ENCODE results near the gene LRP5. TPM values are rescaled to one million over a fixed set of nuclear protein-coding genes. Genes with fewer than 3 reads are reported as not detected.

LRP5 gene
- polyA plus RNA-seq, 3 donors, result 0.23 to 0.29 TPM; not detected in 1

DNA sequence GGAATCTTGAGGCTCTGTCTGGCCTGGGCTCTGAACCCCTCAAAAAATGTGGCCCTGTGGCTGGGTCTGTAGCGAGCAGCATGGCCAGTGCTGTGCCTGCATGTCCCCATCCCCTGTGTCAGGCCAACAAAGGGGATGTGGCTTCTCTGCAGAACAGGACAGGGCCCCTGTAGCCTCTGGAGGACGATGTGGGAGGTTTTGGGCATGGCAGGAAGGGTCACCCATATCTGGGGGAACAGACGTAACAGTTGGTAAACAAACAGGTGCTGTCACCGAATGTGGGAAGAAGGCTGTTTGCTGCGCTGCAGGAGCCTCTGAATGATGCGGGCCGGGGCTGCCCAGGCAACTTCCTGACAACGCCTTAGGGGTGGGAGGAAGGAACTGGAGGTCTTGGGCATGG, 35.0 kb downstream of the LRP5 start:
- no peaks in the 10 kb centered on the region for H4K20me1 ChIP-seq (ENCODE audit: insufficient read depth, low read length)
- no peaks in the 10 kb centered on the region for H3K36me3 ChIP-seq (replicated peaks in 1 of 2; ENCODE audit: control insufficient read depth in 1 of 2, insufficient read depth in 2 of 2, low read length in 2 of 2)
- TF ChIP-seq, protein P1, sequence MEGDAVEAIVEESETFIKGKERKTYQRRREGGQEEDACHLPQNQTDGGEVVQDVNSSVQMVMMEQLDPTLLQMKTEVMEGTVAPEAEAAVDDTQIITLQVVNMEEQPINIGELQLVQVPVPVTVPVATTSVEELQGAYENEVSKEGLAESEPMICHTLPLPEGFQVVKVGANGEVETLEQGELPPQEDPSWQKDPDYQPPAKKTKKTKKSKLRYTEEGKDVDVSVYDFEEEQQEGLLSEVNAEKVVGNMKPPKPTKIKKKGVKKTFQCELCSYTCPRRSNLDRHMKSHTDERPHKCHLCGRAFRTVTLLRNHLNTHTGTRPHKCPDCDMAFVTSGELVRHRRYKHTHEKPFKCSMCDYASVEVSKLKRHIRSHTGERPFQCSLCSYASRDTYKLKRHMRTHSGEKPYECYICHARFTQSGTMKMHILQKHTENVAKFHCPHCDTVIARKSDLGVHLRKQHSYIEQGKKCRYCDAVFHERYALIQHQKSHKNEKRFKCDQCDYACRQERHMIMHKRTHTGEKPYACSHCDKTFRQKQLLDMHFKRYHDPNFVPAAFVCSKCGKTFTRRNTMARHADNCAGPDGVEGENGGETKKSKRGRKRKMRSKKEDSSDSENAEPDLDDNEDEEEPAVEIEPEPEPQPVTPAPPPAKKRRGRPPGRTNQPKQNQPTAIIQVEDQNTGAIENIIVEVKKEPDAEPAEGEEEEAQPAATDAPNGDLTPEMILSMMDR (IDR thresholded peaks at IDR 0.05), result no peak
- H3K4me2 ChIP-seq (replicated peaks; ENCODE audit: extremely low read depth, low read length, poor library complexity, severe bottlenecking), result no peak overlapping the region
- H3K79me2 ChIP-seq (ENCODE audit: insufficient read depth, low read length), result no peaks in the 10 kb centered on the region
- Mint-ChIP-seq H3K36me3 (no peaks in the 10 kb centered on the region), H3K4me3 (no peak overlapping the region), H3K9me3 (peaks cover 0 to 2% (median 0%) of the 10 kb centered on the region in 7 donors), H3K27ac (peak overlapping the region in 1 of 7 donors; percentile 39), H3K27me3 (ENCODE audit: low read depth in 3 of 3) (peaks cover 0 to 8% (median 0%) of the 10 kb centered on the region in 3 donors), H3K4me1 (no peaks in the 10 kb centered on the region)
- no peak overlapping the region for H3K9ac ChIP-seq (ENCODE audit: insufficient read depth, low read length, poor library complexity, severe bottlenecking)
- no peak for DNase-seq
- H3K9me3 ChIP-seq (replicated peaks in 1 of 2; ENCODE audit: control insufficient read depth in 1 of 2, insufficient read depth in 1 of 2, low read length in 2 of 2), result no peaks in the 10 kb centered on the region
- H3K27me3 ChIP-seq (ENCODE audit: control insufficient read depth in 2 of 2, insufficient read depth in 2 of 2, low read length in 2 of 2), result no peaks in the 10 kb centered on the region
- 57% methylated on average over 8 of the region's 8 CpGs for WGBS (ENCODE audit: insufficient coverage)
- no peaks in the 10 kb centered on the region for H3K4me1 ChIP-seq (ENCODE audit: control insufficient read depth in 1 of 2, insufficient read depth in 2 of 2, low read length in 2 of 2)
- no peak overlapping the region for H3K27ac ChIP-seq (ENCODE audit: low read depth in 1 of 2, low read length in 2 of 2)
- H2AFZ ChIP-seq (ENCODE audit: insufficient read depth, low read depth, low read length, poor library complexity, severe bottlenecking), result no peak overlapping the region
- intact Hi-C loops (cut with micrococcal nuclease), result no loop called here
- no peak overlapping the region for H3K4me3 ChIP-seq (replicated peaks in 1 of 3; ENCODE audit: low read depth in 2 of 3, low read length in 3 of 3)

DNA sequence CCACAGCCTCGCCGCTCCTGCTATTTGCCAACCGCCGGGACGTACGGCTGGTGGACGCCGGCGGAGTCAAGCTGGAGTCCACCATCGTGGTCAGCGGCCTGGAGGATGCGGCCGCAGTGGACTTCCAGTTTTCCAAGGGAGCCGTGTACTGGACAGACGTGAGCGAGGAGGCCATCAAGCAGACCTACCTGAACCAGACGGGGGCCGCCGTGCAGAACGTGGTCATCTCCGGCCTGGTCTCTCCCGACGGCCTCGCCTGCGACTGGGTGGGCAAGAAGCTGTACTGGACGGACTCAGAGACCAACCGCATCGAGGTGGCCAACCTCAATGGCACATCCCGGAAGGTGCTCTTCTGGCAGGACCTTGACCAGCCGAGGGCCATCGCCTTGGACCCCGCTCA, 35.5 kb downstream of the LRP5 start:
- no peaks in the 10 kb centered on the region for H3K9me3 ChIP-seq (replicated peaks in 1 of 2; ENCODE audit: control insufficient read depth in 1 of 2, insufficient read depth in 1 of 2, low read length in 2 of 2)
- H3K4me1 Mint-ChIP-seq, result no peaks in the 10 kb centered on the region
- H3K79me2 ChIP-seq (ENCODE audit: insufficient read depth, low read length), result no peaks in the 10 kb centered on the region
- H3K4me1 ChIP-seq (ENCODE audit: control insufficient read depth in 1 of 2, insufficient read depth in 2 of 2, low read length in 2 of 2), result no peaks in the 10 kb centered on the region
- no peak overlapping the region for H3K4me3 Mint-ChIP-seq
- no peak overlapping the region for H3K9ac ChIP-seq (ENCODE audit: insufficient read depth, low read length, poor library complexity, severe bottlenecking)
- no peaks in the 10 kb centered on the region for H3K36me3 Mint-ChIP-seq
- H4K20me1 ChIP-seq (ENCODE audit: insufficient read depth, low read length), result no peaks in the 10 kb centered on the region
- no peaks in the 10 kb centered on the region for H3K27me3 ChIP-seq (ENCODE audit: control insufficient read depth in 2 of 2, insufficient read depth in 2 of 2, low read length in 2 of 2)
- no peak overlapping the region for H3K27ac Mint-ChIP-seq
- intact Hi-C loops (cut with micrococcal nuclease), result no loop called here
- H3K4me2 ChIP-seq (replicated peaks; ENCODE audit: extremely low read depth, low read length, poor library complexity, severe bottlenecking), result no peak overlapping the region
- 97% methylated on average over 32 of the region's 32 CpGs for WGBS (ENCODE audit: insufficient coverage)
- H3K36me3 ChIP-seq (replicated peaks in 1 of 2; ENCODE audit: control insufficient read depth in 1 of 2, insufficient read depth in 2 of 2, low read length in 2 of 2), result no peaks in the 10 kb centered on the region
- H3K9me3 Mint-ChIP-seq, result peaks cover 0 to 2% (median 0%) of the 10 kb centered on the region in 7 donors
- H2AFZ ChIP-seq (ENCODE audit: insufficient read depth, low read depth, low read length, poor library complexity, severe bottlenecking), result no peak overlapping the region
- TF ChIP-seq, protein P1 (IDR thresholded peaks at IDR 0.05), result no peak
- DNase-seq, result no peak
- H3K27me3 Mint-ChIP-seq (ENCODE audit: low read depth in 3 of 3), result peaks cover 0 to 8% (median 0%) of the 10 kb centered on the region in 3 donors
- H3K4me3 ChIP-seq (replicated peaks in 1 of 3; ENCODE audit: low read depth in 2 of 3, low read length in 3 of 3), result no peak overlapping the region
- no peak overlapping the region for H3K27ac ChIP-seq (ENCODE audit: low read depth in 1 of 2, low read length in 2 of 2)

All from CD14-positive monocyte (primary cell).